DOHH2 (cell line): ENCODE measurements around the gene NUP210.

Source experiments
- EZH2phosphoT487 ChIP-seq: fragments of 200-600 bp; sonication (generic); IDR thresholded peaks from 2 replicates; pipeline ENCODE4 v1.6.1; 2017; ENCODE audit warnings: borderline replicate concordance, mild to moderate bottlenecking, antibody characterized with exemption, low read length, moderate library complexity, mixed read lengths
- TF ChIP-seq, protein P1 (sequence below): fragments of 200-600 bp; sonication (generic); IDR thresholded peaks from one replicate; pipeline ENCODE4 v1.5.1; 2014; ENCODE audit warnings: antibody characterized with exemption, mild to moderate bottlenecking, low read depth, low read length; ENCODE audit not compliant: poor library complexity, severe bottlenecking

GRCh38 chr3:13364602-13365271 lies 55.4 kb downstream of the NUP210 start:
- TF ChIP-seq, protein P1, sequence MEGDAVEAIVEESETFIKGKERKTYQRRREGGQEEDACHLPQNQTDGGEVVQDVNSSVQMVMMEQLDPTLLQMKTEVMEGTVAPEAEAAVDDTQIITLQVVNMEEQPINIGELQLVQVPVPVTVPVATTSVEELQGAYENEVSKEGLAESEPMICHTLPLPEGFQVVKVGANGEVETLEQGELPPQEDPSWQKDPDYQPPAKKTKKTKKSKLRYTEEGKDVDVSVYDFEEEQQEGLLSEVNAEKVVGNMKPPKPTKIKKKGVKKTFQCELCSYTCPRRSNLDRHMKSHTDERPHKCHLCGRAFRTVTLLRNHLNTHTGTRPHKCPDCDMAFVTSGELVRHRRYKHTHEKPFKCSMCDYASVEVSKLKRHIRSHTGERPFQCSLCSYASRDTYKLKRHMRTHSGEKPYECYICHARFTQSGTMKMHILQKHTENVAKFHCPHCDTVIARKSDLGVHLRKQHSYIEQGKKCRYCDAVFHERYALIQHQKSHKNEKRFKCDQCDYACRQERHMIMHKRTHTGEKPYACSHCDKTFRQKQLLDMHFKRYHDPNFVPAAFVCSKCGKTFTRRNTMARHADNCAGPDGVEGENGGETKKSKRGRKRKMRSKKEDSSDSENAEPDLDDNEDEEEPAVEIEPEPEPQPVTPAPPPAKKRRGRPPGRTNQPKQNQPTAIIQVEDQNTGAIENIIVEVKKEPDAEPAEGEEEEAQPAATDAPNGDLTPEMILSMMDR, result no peak
- TF ChIP-seq EZH2phosphoT487, result no peak
